Astrocyte (in vitro differentiated cells and primary cell): ENCODE results near the gene CCDC9. TPM values are rescaled to one million over a fixed set of nuclear protein-coding genes. Genes with fewer than 3 reads are reported as not detected.

Source experiments
- DNase-seq: peaks from one replicate; pipeline ENCODE4 v3.0.0-alpha.2; 2010; ENCODE audit warnings: low read depth
- FAIRE-seq: peaks from 2 replicates; lab custom pipeline; 2011; peaks lifted over from hg19 to GRCh38; lab: Jason Lieb, UNC
- H2AFZ ChIP-seq: 2 replicates; pipeline ENCODE4 v1.6.0; 2012; ENCODE audit warnings: low read depth, low read length, inconsistent platforms
- H3K27ac ChIP-seq: 2 replicates; pipeline ENCODE4 v1.5.1; 2011; ENCODE audit warnings: low read depth, low read length, inconsistent platforms
- H3K27me3 ChIP-seq: 2 replicates; pipeline ENCODE4 v1.6.0; 2011; ENCODE audit warnings: low read length, inconsistent platforms; ENCODE audit not compliant: insufficient read depth
- H3K36me3 ChIP-seq: 2 replicates; pipeline ENCODE4 v1.5.1; 2011; ENCODE audit warnings: low read length, inconsistent platforms; ENCODE audit not compliant: insufficient read depth
- H3K4me1 ChIP-seq: 2 replicates; pipeline ENCODE4 v1.5.1; 2011; ENCODE audit warnings: low read length, inconsistent platforms; ENCODE audit not compliant: insufficient read depth
- H3K4me2 ChIP-seq: 2 replicates; pipeline ENCODE4 v1.6.0; 2012; ENCODE audit warnings: low read length, inconsistent platforms
- H3K4me3 ChIP-seq: 2 replicates; pipeline ENCODE4 v1.5.1; 2011; ENCODE audit warnings: low read depth, mild to moderate bottlenecking, low read length, inconsistent platforms; ENCODE audit not compliant: insufficient read depth
- H3K79me2 ChIP-seq: 2 replicates; pipeline ENCODE4 v1.6.0; 2012; ENCODE audit warnings: mild to moderate bottlenecking, low read length, inconsistent platforms; ENCODE audit not compliant: insufficient read depth
- H3K9ac ChIP-seq: 2 replicates; pipeline ENCODE4 v1.6.0; 2012; ENCODE audit warnings: mild to moderate bottlenecking, low read length, inconsistent platforms
- H3K9me3 ChIP-seq: 2 replicates; pipeline ENCODE4 v1.5.1; 2012; ENCODE audit warnings: low read depth, mild to moderate bottlenecking, low read length, inconsistent platforms; ENCODE audit not compliant: insufficient read depth
- H4K20me1 ChIP-seq: 2 replicates; pipeline ENCODE4 v1.6.0; 2012; ENCODE audit warnings: low read length, inconsistent platforms; ENCODE audit not compliant: insufficient read depth
- H3K27ac Mint-ChIP-seq: one replicate; pipeline ENCODE4 v1.8.0; 2021; ENCODE audit warnings: mild to moderate bottlenecking, mixed read lengths; ENCODE audit not compliant: unreplicated experiment
- H3K27me3 Mint-ChIP-seq: one replicate; pipeline ENCODE4 v1.8.0; 2021; ENCODE audit warnings: low read depth, mixed read lengths; ENCODE audit not compliant: unreplicated experiment
- H3K36me3 Mint-ChIP-seq: one replicate; pipeline ENCODE4 v1.8.0; 2021; ENCODE audit warnings: low read depth, mixed read lengths; ENCODE audit not compliant: unreplicated experiment
- H3K4me1 Mint-ChIP-seq: one replicate; pipeline ENCODE4 v1.8.0; 2021; ENCODE audit warnings: low read depth, mixed read lengths; ENCODE audit not compliant: unreplicated experiment
- H3K4me3 Mint-ChIP-seq: one replicate; pipeline ENCODE4 v1.8.0; 2021; ENCODE audit warnings: mild to moderate bottlenecking, moderate library complexity, mixed read lengths; ENCODE audit not compliant: unreplicated experiment
- H3K9me3 Mint-ChIP-seq: one replicate; pipeline ENCODE4 v1.8.0; 2021; ENCODE audit warnings: mild to moderate bottlenecking, mixed read lengths; ENCODE audit not compliant: unreplicated experiment
- EZH2 ChIP-seq: IDR thresholded peaks from 2 replicates; pipeline ENCODE4 v1.6.1; 2012; ENCODE audit warnings: mild to moderate bottlenecking, low read length, inconsistent platforms; ENCODE audit not compliant: insufficient read depth
- total RNA-seq: library from RNA; stranded (reverse); gene quantifications from 2 replicates; pipeline ENCODE4 v1.2.1, GENCODE V29; 2021
- TF ChIP-seq, protein P1 (sequence below): IDR thresholded peaks from 2 replicates; pipeline ENCODE4 v1.5.1; 2011; ENCODE audit warnings: low read depth, mild to moderate bottlenecking, inconsistent platforms, low read length, moderate library complexity; ENCODE audit not compliant: insufficient read depth

CCDC9 gene
- total RNA-seq, 1 donor from 2014 or later: 44.6 TPM

GRCh38 chr19:47310819-47311218, 54.5 kb downstream of the CCDC9 start:
- FAIRE-seq: no peak
- no peak overlapping the region for H3K27ac Mint-ChIP-seq

DNA sequence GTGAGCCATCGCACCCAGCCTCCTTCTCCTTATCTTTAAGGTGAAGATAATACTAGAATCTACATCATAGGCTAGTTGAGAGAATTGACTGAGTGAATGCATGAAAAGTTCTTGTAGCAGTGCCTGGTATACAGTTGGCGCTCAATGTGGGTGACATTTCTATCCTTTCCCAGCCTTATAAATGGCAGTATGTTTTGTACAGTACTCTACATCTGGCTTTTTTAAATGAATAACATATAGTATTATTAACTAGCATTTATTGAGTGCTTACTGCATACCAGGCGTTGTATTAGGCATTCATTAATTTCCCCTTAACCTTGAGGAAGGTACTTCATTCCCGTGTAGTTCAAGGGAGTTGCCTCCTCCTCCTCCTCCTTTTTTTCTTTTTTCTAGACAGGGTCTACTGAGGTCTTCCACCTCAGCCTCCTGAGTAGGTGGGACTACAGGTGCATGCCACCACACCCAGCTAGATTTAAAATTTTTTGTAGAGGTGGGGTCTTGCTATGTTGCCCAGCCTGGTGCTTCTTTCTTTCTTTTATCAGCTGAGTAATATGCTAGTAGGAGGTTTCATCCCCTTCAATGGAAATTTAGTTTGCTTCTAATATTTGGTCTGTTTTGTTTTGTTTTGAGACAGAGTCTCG, 56.2 kb downstream of the CCDC9 start:
- no peak overlapping the region for H3K27ac Mint-ChIP-seq
- H3K9me3 Mint-ChIP-seq: peaks cover 10% of the 10 kb centered on the region
- Histone ChIP-seq H3K27ac (no peak overlapping the region), H3K79me2 (no peaks in the 10 kb centered on the region), H4K20me1 (no peaks in the 10 kb centered on the region), H3K9ac (no peak overlapping the region), H3K27me3 (peaks cover 3% of the 10 kb centered on the region), H3K4me3 (no peak overlapping the region), H3K4me1 (peaks cover 7% of the 10 kb centered on the region), H3K4me2 (no peak overlapping the region), H2AFZ (no peak overlapping the region), H3K9me3 (no peaks in the 10 kb centered on the region), H3K36me3 (no peaks in the 10 kb centered on the region)
- no peak for TF ChIP-seq EZH2
- TF ChIP-seq, protein P1, sequence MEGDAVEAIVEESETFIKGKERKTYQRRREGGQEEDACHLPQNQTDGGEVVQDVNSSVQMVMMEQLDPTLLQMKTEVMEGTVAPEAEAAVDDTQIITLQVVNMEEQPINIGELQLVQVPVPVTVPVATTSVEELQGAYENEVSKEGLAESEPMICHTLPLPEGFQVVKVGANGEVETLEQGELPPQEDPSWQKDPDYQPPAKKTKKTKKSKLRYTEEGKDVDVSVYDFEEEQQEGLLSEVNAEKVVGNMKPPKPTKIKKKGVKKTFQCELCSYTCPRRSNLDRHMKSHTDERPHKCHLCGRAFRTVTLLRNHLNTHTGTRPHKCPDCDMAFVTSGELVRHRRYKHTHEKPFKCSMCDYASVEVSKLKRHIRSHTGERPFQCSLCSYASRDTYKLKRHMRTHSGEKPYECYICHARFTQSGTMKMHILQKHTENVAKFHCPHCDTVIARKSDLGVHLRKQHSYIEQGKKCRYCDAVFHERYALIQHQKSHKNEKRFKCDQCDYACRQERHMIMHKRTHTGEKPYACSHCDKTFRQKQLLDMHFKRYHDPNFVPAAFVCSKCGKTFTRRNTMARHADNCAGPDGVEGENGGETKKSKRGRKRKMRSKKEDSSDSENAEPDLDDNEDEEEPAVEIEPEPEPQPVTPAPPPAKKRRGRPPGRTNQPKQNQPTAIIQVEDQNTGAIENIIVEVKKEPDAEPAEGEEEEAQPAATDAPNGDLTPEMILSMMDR: no peak
- DNase-seq: no peak
- peaks cover 24% of the 10 kb centered on the region for H3K36me3 Mint-ChIP-seq
- H3K27me3 Mint-ChIP-seq: peaks cover 4% of the 10 kb centered on the region
- no peak overlapping the region for H3K4me3 Mint-ChIP-seq
- peaks cover 7% of the 10 kb centered on the region for H3K4me1 Mint-ChIP-seq
- no peak for FAIRE-seq

More at GRCh38 chr19:47310819-47311218, 54.5 kb downstream of the CCDC9 start:
- Mint-ChIP-seq H3K36me3 (peaks cover 30% of the 10 kb centered on the region), H3K4me1 (peaks cover 7% of the 10 kb centered on the region), H3K9me3 (peaks cover 11% of the 10 kb centered on the region), H3K4me3 (no peak overlapping the region), H3K27me3 (peaks cover 7% of the 10 kb centered on the region)
- no peak overlapping the region for H3K27ac ChIP-seq
- peaks cover 7% of the 10 kb centered on the region for H3K4me1 ChIP-seq
- H4K20me1 ChIP-seq: no peaks in the 10 kb centered on the region
- TF ChIP-seq, protein P1: no peak
- TF ChIP-seq EZH2: no peak
- no peak overlapping the region for H3K4me3 ChIP-seq
- no peak overlapping the region for H3K4me2 ChIP-seq
- no peak overlapping the region for H2AFZ ChIP-seq
- no peaks in the 10 kb centered on the region for H3K79me2 ChIP-seq
- H3K9me3 ChIP-seq: no peaks in the 10 kb centered on the region
- H3K9ac ChIP-seq: no peak overlapping the region
- H3K36me3 ChIP-seq: no peaks in the 10 kb centered on the region
- DNase-seq: no peak
- peaks cover 3% of the 10 kb centered on the region for H3K27me3 ChIP-seq

DNA sequence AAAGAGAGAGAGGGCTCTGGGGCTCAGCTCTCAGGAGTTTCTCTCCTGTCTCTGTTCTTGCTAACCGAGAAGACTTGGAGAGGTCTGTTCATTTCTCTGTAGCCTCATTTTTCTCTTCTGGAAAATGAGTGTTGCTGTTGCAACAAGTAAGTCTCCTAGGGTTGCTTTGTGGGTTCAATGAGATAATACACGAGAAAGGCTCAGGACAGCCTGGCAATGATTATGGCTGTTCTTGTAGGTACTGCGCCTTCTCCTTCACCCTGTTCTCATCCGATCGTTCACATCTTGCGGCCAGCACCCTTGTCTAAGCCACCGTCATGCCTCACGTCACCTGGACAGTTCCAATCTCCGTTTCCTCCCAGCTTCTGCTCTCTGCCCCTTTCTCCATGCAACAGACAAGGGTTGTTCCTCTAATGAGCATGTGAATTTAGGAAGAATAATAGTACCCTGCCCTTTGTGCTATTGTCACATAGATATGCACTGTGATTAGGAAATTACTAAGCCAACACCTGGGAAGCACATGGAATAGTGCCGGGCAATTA, 57.5 kb downstream of the CCDC9 start:
- H3K4me1 ChIP-seq: peaks cover 7% of the 10 kb centered on the region
- no peak for DNase-seq
- TF ChIP-seq, protein P1: no peak
- TF ChIP-seq EZH2: no peak
- peaks cover 7% of the 10 kb centered on the region for H3K4me1 Mint-ChIP-seq
- peaks cover 3% of the 10 kb centered on the region for H3K27me3 ChIP-seq
- FAIRE-seq: no peak
- no peak overlapping the region for H3K9ac ChIP-seq
- no peak overlapping the region for H3K4me2 ChIP-seq
- H3K27ac Mint-ChIP-seq: no peak overlapping the region
- H3K27me3 Mint-ChIP-seq: peaks cover 7% of the 10 kb centered on the region
- H2AFZ ChIP-seq: no peak overlapping the region
- no peaks in the 10 kb centered on the region for H4K20me1 ChIP-seq
- H3K9me3 Mint-ChIP-seq: peaks cover 10% of the 10 kb centered on the region
- no peaks in the 10 kb centered on the region for H3K79me2 ChIP-seq
- H3K36me3 ChIP-seq: no peaks in the 10 kb centered on the region
- H3K9me3 ChIP-seq: no peaks in the 10 kb centered on the region
- H3K36me3 Mint-ChIP-seq: peaks cover 24% of the 10 kb centered on the region
- H3K4me3 ChIP-seq: no peak overlapping the region
- no peak overlapping the region for H3K4me3 Mint-ChIP-seq
- H3K27ac ChIP-seq: no peak overlapping the region
